H1 (cell line): ENCODE results near the gene CDH16. TPM values are rescaled to one million over a fixed set of nuclear protein-coding genes. Genes with fewer than 3 reads are reported as not detected.

ENCODE experiments used
- CTCF ChIA-PET: fragments of 300-600 bp; sonication (Branson Sonifier 250); formaldehyde crosslinking; loops from one replicate; lab custom pipeline; 2021; ENCODE audit not compliant: partially characterized antibody; lab: Charles Lee
- POLR2A ChIA-PET: fragments of 300-600 bp; sonication (Branson Sonifier 250); formaldehyde crosslinking; loops from one replicate; lab custom pipeline; 2021; ENCODE audit warnings: inconsistent platforms; ENCODE audit not compliant: partially characterized antibody; lab: Charles Lee
- DNase-seq, 2 experiments: peaks; one replicate each; pipeline versions ENCODE4 v3.0.0 to v3.0.0-alpha.2; 2010 to 2022; ENCODE audit warnings: low spot score in 2 of 2, low read depth in 1 of 2, mixed read lengths in 1 of 2
- FAIRE-seq: peaks from 2 replicates; lab custom pipeline; 2011; peaks lifted over from hg19 to GRCh38; lab: Jason Lieb, UNC
- H2AFZ ChIP-seq: 2 replicates; pipeline ENCODE4 v1.8.1; 2012; ENCODE audit warnings: low read length, inconsistent platforms
- H2AK5ac ChIP-seq: 2 replicates; pipeline ENCODE4 v1.6.1; 2013; ENCODE audit warnings: low read depth, low read length
- H2BK120ac ChIP-seq: replicated peaks from 2 replicates; pipeline ENCODE3; 2013; ENCODE audit warnings: low read depth, low read length, inconsistent platforms
- H2BK12ac ChIP-seq: 2 replicates; pipeline ENCODE4 v1.6.1; 2013; ENCODE audit warnings: low read depth, low read length
- H2BK15ac ChIP-seq: 2 replicates; pipeline ENCODE4 v1.6.1; 2013; ENCODE audit warnings: low read length
- H2BK20ac ChIP-seq: 2 replicates; pipeline ENCODE4 v1.6.1; 2013; ENCODE audit warnings: low read length
- H2BK5ac ChIP-seq: 2 replicates; pipeline ENCODE4 v1.6.1; 2013; ENCODE audit warnings: low read depth, low read length
- H3K14ac ChIP-seq: 2 replicates; pipeline ENCODE4 v1.6.1; 2013; ENCODE audit warnings: inconsistent platforms; ENCODE audit not compliant: insufficient read length
- H3K18ac ChIP-seq: 2 replicates; pipeline ENCODE4 v1.6.1; 2013; ENCODE audit warnings: low read length; ENCODE audit errors: extremely low read depth
- H3K23ac ChIP-seq: 2 replicates; pipeline ENCODE4 v1.6.1; 2013; ENCODE audit warnings: inconsistent platforms; ENCODE audit not compliant: insufficient read length
- H3K23me2 ChIP-seq: 2 replicates; pipeline ENCODE4 v1.6.1; 2013; ENCODE audit warnings: low read depth, low read length
- H3K27ac ChIP-seq: 2 replicates; pipeline ENCODE4 v1.6.1; 2011; ENCODE audit warnings: low read depth, low read length, inconsistent platforms
- H3K27me3 ChIP-seq, 4 experiments: replicated peaks in 1 of 4; 1 replicate in 1 of 4; 2 replicates in 3 of 4; pipeline versions ENCODE4 v1.6.1 to v1.8.1; 2011 to 2013; ENCODE audit warnings: low read length in 3 of 4, mild to moderate bottlenecking in 3 of 4, inconsistent platforms in 2 of 4, mixed read lengths in 2 of 4, moderate library complexity in 1 of 4; ENCODE audit not compliant: control insufficient read depth in 3 of 4, insufficient read depth in 3 of 4; ENCODE audit errors: extremely low read depth in 1 of 4
- H3K36me3 ChIP-seq, 4 experiments: 2 replicates each; pipeline versions ENCODE4 v1.6.1 to v1.8.1; 2011 to 2013; ENCODE audit warnings: mild to moderate bottlenecking in 4 of 4, low read length in 3 of 4, moderate library complexity in 2 of 4, control low read depth in 1 of 4, inconsistent platforms in 1 of 4; ENCODE audit not compliant: insufficient read depth in 4 of 4, control insufficient read depth in 2 of 4
- H3K4ac ChIP-seq: replicated peaks from 2 replicates; pipeline ENCODE3; 2013; ENCODE audit warnings: low read length, low read depth, mixed read lengths, inconsistent platforms; ENCODE audit not compliant: insufficient read length
- H3K4me1 ChIP-seq, 4 experiments: replicated peaks in 1 of 4; 1 replicate in 1 of 4; 2 replicates in 3 of 4; pipeline versions ENCODE4 v1.6.1 to v1.8.1; 2011 to 2013; ENCODE audit warnings: low read length in 3 of 4, inconsistent platforms in 2 of 4, mixed read lengths in 1 of 4; ENCODE audit not compliant: insufficient read depth in 4 of 4, control insufficient read depth in 3 of 4
- H3K4me2 ChIP-seq, 2 experiments: 2 replicates each; pipeline versions ENCODE4 v1.6.1 to v1.8.1; 2011 to 2013; ENCODE audit warnings: low read depth in 2 of 2, low read length in 2 of 2, control low read depth in 1 of 2, inconsistent platforms in 1 of 2, mild to moderate bottlenecking in 1 of 2; ENCODE audit not compliant: insufficient read depth in 1 of 2
- H3K4me3 ChIP-seq, 4 experiments: fragments of 200-600, 300-600 bp in 1 of 4; sonication (generic), shearing (Covaris generic), sonication (Bioruptor Twin) in 1 of 4; 2 replicates each; pipeline versions ENCODE4 v1.5.1 to v1.8.1; 2011 to 2016; ENCODE audit warnings: low read length in 4 of 4, low read depth in 3 of 4, control low read depth in 2 of 4, inconsistent platforms in 2 of 4, mild to moderate bottlenecking in 2 of 4, mixed read lengths in 1 of 4, moderate library complexity in 1 of 4; ENCODE audit not compliant: insufficient read depth in 2 of 4; ENCODE audit errors: extremely low read depth in 1 of 4
- H3K56ac ChIP-seq: replicated peaks from 2 replicates; pipeline ENCODE3; 2013; ENCODE audit warnings: low read depth, mild to moderate bottlenecking, mixed read lengths, low read length, inconsistent platforms; ENCODE audit not compliant: insufficient read length
- H3K79me1 ChIP-seq: 2 replicates; pipeline ENCODE4 v1.6.1; 2013; ENCODE audit warnings: low read depth, low read length, control low read depth
- H3K79me2 ChIP-seq, 2 experiments: 2 replicates each; pipeline versions ENCODE4 v1.6.1 to v1.8.1; 2012 to 2013; ENCODE audit warnings: low read length in 2 of 2, mild to moderate bottlenecking in 2 of 2, inconsistent platforms in 1 of 2; ENCODE audit not compliant: insufficient read depth in 2 of 2, control insufficient read depth in 1 of 2
- H3K9ac ChIP-seq, 4 experiments: replicated peaks in 1 of 4; 1 replicate in 1 of 4; 2 replicates in 3 of 4; pipeline versions ENCODE4 v1.6.1 to v1.8.1; 2011 to 2013; ENCODE audit warnings: low read depth in 3 of 4, low read length in 3 of 4, control low read depth in 2 of 4, mild to moderate bottlenecking in 2 of 4, moderate library complexity in 2 of 4, inconsistent platforms in 1 of 4; ENCODE audit errors: extremely low read depth in 1 of 4
- H3K9me3 ChIP-seq, 2 experiments: 2 replicates each; pipeline versions ENCODE4 v1.6.1 to v1.8.1; 2012 to 2013; ENCODE audit warnings: mild to moderate bottlenecking in 2 of 2, moderate library complexity in 2 of 2, control low read depth in 1 of 2, inconsistent platforms in 1 of 2, low read depth in 1 of 2, low read length in 1 of 2, mixed read lengths in 1 of 2; ENCODE audit not compliant: insufficient read depth in 2 of 2
- H4K20me1 ChIP-seq, 2 experiments: replicated peaks in 1 of 2; 2 replicates each; pipeline versions ENCODE3 to v1.8.1; 2011 to 2013; ENCODE audit warnings: inconsistent platforms in 2 of 2, low read length in 2 of 2, mild to moderate bottlenecking in 1 of 2; ENCODE audit not compliant: insufficient read depth in 2 of 2, control insufficient read depth in 1 of 2
- H4K5ac ChIP-seq: 2 replicates; pipeline ENCODE4 v1.6.1; 2013; ENCODE audit warnings: low read length, low read depth, mixed read lengths, inconsistent platforms; ENCODE audit not compliant: insufficient read length
- H4K8ac ChIP-seq: 2 replicates; pipeline ENCODE4 v1.8.0; 2013; ENCODE audit warnings: mild to moderate bottlenecking, moderate library complexity, low read length, inconsistent platforms; ENCODE audit not compliant: insufficient read depth; ENCODE audit errors: extremely low read depth
- H4K91ac ChIP-seq: replicated peaks from 2 replicates; pipeline ENCODE3; 2013; ENCODE audit warnings: low read length, mixed read lengths, inconsistent platforms; ENCODE audit not compliant: insufficient read length
- CBX8 ChIP-seq: fragments of 300-800, 300-1000 bp; sonication (generic); IDR thresholded peaks from 2 replicates; pipeline ENCODE4 v1.7.1; 2016; ENCODE audit warnings: low read depth, low read length, borderline replicate concordance
- JUND ChIP-seq: IDR thresholded peaks from 2 replicates; pipeline ENCODE4 v1.6.1; 2011; ENCODE audit warnings: mild to moderate bottlenecking, improper control_type of control experiment, low read length
- KDM1A ChIP-seq: fragments of 200-600, 300-600 bp; sonication (generic); IDR thresholded peaks from 2 replicates; pipeline ENCODE4 v1.7.1; 2016; ENCODE audit warnings: mild to moderate bottlenecking, low read length, borderline replicate concordance
- POU5F1 ChIP-seq: IDR thresholded peaks from 2 replicates; pipeline ENCODE4 v1.6.1; 2011; ENCODE audit warnings: low read depth, mild to moderate bottlenecking, low read length, moderate library complexity
- SIN3A ChIP-seq, 2 experiments: IDR thresholded peaks in 1 of 2; conservative IDR thresholded peaks in 1 of 2; 2 replicates each; pipeline ENCODE4 v1.6.1; 2011 to 2012; ENCODE audit warnings: low read length in 2 of 2, improper control_type of control experiment in 1 of 2, low read depth in 1 of 2, mild to moderate bottlenecking in 1 of 2
- SIRT6 ChIP-seq: IDR thresholded peaks from one replicate; pipeline ENCODE4 v1.7.1; 2012; ENCODE audit warnings: low read length, inconsistent platforms
- WGBS, 2 experiments: shearing (Covaris generic) in 1 of 2; methylation state at CpG; one replicate each; pipeline versions ENCODE4 v1.1.6 to v1.1.7; 2013 to 2015; ENCODE audit warnings: low lambda C conversion rate in 2 of 2, mixed read lengths in 2 of 2, inconsistent platforms in 1 of 2, low coverage in 1 of 2, missing lambda C conversion rate in 1 of 2; ENCODE audit not compliant: insufficient replicate concordance in 2 of 2, insufficient coverage in 1 of 2, insufficient read length in 1 of 2; ENCODE audit errors: extremely low coverage in 1 of 2, missing lambda C conversion rate in 1 of 2; 5-methylcytosine and 5-hydroxymethylcytosine counted together
- polyA plus RNA-seq, 7 experiments: library from polyadenylated mRNA; depleted of rRNA in 3 of 7; stranded (reverse) in 5 of 7; unstranded in 2 of 7; fragments of >200 nt in 5 of 7; fragments of 200-250 nt in 2 of 7; gene quantifications; 1 replicate in 5 of 7; 2 replicates in 1 of 7; 4 replicates in 1 of 7; pipeline versions ENCODE4 v1.2.1 to v1.2.3, GENCODE V29; 2011 to 2013; ENCODE audit warnings: missing spikeins in 2 of 7, mixed read lengths in 2 of 7
- total RNA-seq: library from RNA; stranded (reverse); fragmentation: NEBNext Ultra II Directional; extraction: Animal tissue kit (Norgen Biotek cat#: 25700); gene quantifications from 2 replicates; pipeline ENCODE4 v1.2.1, GENCODE V29; 2021

The CDH16 gene
- total and polyA plus RNA-seq, 2 of the 8 experiments (the other 6 are each of a cell fraction or from before 2014, with no cell fraction given), result not detected

- H4K20me1 ChIP-seq, result peaks cover 3 to 14% of the 10 kb centered on the region in 2 experiments
- peaks cover 8% of the 10 kb centered on the region; the same call in 1 of the 2 replicates for H3K23me2 ChIP-seq
- H4K8ac ChIP-seq, result no peak overlapping the region
- peaks cover 0 to 10% (median 3%) of the 10 kb centered on the region in 4 experiments; a peak in 3 of 7 replicates for H3K4me1 ChIP-seq
- H2BK20ac ChIP-seq, result no peak overlapping the region
- H3K79me1 ChIP-seq, result peaks cover 12% of the 10 kb centered on the region
- H3K4me3 ChIP-seq, result peak overlapping the region; percentile 71 to 84 (median 80)
- no peak overlapping the region for H3K4ac ChIP-seq
- peaks cover 10 to 26% (median 17%) of the 10 kb centered on the region in 4 experiments for H3K36me3 ChIP-seq
- no peak overlapping the region for H2BK15ac ChIP-seq
- H3K27ac ChIP-seq, result no peak overlapping the region
- no peak overlapping the region for H2BK5ac ChIP-seq
- H3K23ac ChIP-seq, result no peak overlapping the region
- no peak overlapping the region for H2BK120ac ChIP-seq
- H3K79me2 ChIP-seq, result peaks cover 0 to 30% of the 10 kb centered on the region in 2 experiments; a peak in 3 of 4 replicates
- no peak overlapping the region for H3K18ac ChIP-seq
- H3K9ac ChIP-seq, result no peak overlapping the region; a peak in 1 of 7 replicates
- DNase-seq, result no peak
- 69% methylated on average over 2 of the region's 2 CpGs; no CpG with 5 or more reads in 1 of the 2 experiments for WGBS, 2 experiments
- peaks cover 0 to 3% (median 0%) of the 10 kb centered on the region in 4 experiments; a peak in 1 of 7 replicates for H3K27me3 ChIP-seq
- H3K56ac ChIP-seq, result no peak overlapping the region
- H3K9me3 ChIP-seq, result no peaks in the 10 kb centered on the region
- no peak overlapping the region for H4K91ac ChIP-seq
- ChIA-PET CTCF (interaction anchor here (0.8 to 42.0 kb wide), 8 partner anchors 9 to 47 kb away, joined by 3 to 1009 read pairs (median 7); partner anchors contain the start of genes CDH16 and RRAD), POLR2A (interaction anchor here (0.7 to 3.0 kb wide), 8 partner anchors 9 to 130 kb away, joined by 3 to 12 read pairs (median 7); partner anchors contain the start of genes DYNC1LI2 and RRAD)
- no peak overlapping the region for H3K14ac ChIP-seq
- H2AFZ ChIP-seq, result no peak overlapping the region
- TF ChIP-seq POU5F1 (no peak), CBX8 (no peak), JUND (no peak), SIRT6 (no peak), KDM1A (no peak), SIN3A (conservative IDR thresholded peaks at IDR 0.05 in 1 of 2, IDR thresholded peaks at IDR 0.05 in 1 of 2; ENCODE audit: low read depth in 1 of 2, low read length in 2 of 2) (no peak)
- no peak overlapping the region for H2AK5ac ChIP-seq
- H2BK12ac ChIP-seq, result no peak overlapping the region
- H4K5ac ChIP-seq, result peak overlapping the region; percentile 13
- no peak for FAIRE-seq
- peak overlapping the region; percentile 68 to 89 for H3K4me2 ChIP-seq
These were observed 37.1 kb downstream of the CDH16 start for GRCh38 chr16:66881560-66881959.
